H1 (cell line): ENCODE measurements around the gene SLC7A14. TPM values are rescaled to one million over a fixed set of nuclear protein-coding genes. Genes with fewer than 3 reads are reported as not detected.

ENCODE experiments used
- CREB1 ChIP-seq: IDR thresholded peaks from 2 replicates; pipeline ENCODE4 v1.6.1; 2012; ENCODE audit warnings: inconsistent platforms
- TAF1 ChIP-seq: IDR thresholded peaks from 2 replicates; pipeline ENCODE4 v1.6.1; 2011; ENCODE audit warnings: mild to moderate bottlenecking, low read depth, low read length
- TCF12 ChIP-seq: IDR thresholded peaks from 2 replicates; pipeline ENCODE4 v1.6.1; 2011; ENCODE audit warnings: low read depth, mild to moderate bottlenecking, low read length
- polyA plus RNA-seq, 7 experiments: library from polyadenylated mRNA; depleted of rRNA in 3 of 7; stranded (reverse) in 5 of 7; unstranded in 2 of 7; fragments of >200 nt in 5 of 7; fragments of 200-250 nt in 2 of 7; gene quantifications; 1 replicate in 5 of 7; 2 replicates in 1 of 7; 4 replicates in 1 of 7; pipeline versions ENCODE4 v1.2.1 to v1.2.3, GENCODE V29; 2011 to 2013; ENCODE audit warnings: missing spikeins in 2 of 7, mixed read lengths in 2 of 7
- total RNA-seq: library from RNA; stranded (reverse); fragmentation: NEBNext Ultra II Directional; extraction: Animal tissue kit (Norgen Biotek cat#: 25700); gene quantifications from 2 replicates; pipeline ENCODE4 v1.2.1, GENCODE V29; 2021
- TF ChIP-seq, protein P1 (sequence below): IDR thresholded peaks from 2 replicates; pipeline ENCODE4 v1.6.1; 2012; ENCODE audit warnings: low read length, inconsistent platforms

SLC7A14 gene
- total and polyA plus RNA-seq, 2 of the 8 experiments (the other 6 are each of a cell fraction or from before 2014, with no cell fraction given): 0.21 to 0.95 TPM

DNA sequence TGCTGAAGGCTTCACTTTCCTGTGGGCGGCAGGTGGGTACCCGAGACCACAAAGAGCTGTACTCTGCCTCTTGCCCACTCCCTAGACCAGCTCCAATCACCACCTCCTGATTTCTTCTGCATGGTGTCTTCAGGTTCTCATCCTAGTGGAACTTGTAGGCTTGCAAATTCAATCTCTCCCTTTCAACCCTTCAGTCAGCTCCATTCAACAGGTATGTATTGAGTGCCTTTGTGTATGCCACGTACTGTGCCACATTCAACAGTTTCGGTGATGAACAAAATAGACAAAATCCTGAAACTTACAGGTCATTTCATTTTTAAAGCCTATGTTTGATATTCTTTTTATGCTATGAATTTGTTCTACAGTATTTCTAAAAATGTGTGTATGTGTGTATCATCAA is 172.6 kb downstream of the SLC7A14 start (continued):
- TF ChIP-seq, protein P1, sequence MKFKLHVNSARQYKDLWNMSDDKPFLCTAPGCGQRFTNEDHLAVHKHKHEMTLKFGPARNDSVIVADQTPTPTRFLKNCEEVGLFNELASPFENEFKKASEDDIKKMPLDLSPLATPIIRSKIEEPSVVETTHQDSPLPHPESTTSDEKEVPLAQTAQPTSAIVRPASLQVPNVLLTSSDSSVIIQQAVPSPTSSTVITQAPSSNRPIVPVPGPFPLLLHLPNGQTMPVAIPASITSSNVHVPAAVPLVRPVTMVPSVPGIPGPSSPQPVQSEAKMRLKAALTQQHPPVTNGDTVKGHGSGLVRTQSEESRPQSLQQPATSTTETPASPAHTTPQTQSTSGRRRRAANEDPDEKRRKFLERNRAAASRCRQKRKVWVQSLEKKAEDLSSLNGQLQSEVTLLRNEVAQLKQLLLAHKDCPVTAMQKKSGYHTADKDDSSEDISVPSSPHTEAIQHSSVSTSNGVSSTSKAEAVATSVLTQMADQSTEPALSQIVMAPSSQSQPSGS: no peak
- no peak for TF ChIP-seq CREB1
- TF ChIP-seq TCF12: no peak
- no peak for TF ChIP-seq TAF1
